UCSD-AML1 (cell line): ENCODE results near the gene RBMS2.

ENCODE experiments used
- DNase-seq: peaks from one replicate; lab custom pipeline; 2025; ENCODE audit not compliant: unreplicated experiment; lab: John Stamatoyannopoulos, UW

RBMS2 gene

GRCh38 chr12:56630180-56630632 is 108.6 kb downstream of the RBMS2 start, which contains the start of gene BAZ2A:
TSS of gene BAZ2A (minus strand) at chr12:56630326. CDS start at chr12:56617530, 12,796 bp downstream.
- peak; percentile 88 for DNase-seq

GRCh38 chr12:56631790-56632700 is 110.4 kb downstream of the RBMS2 start:
- DNase-seq, result peak; percentile 77

GRCh38 chr12:56632701-56633467 is 111.3 kb downstream of the RBMS2 start:
- DNase-seq, result peak; percentile 30

GRCh38 chr12:56633468-56634241 is 112.0 kb downstream of the RBMS2 start:
- DNase-seq, result no peak

- DNase-seq, result peak; percentile 35
Measured at GRCh38 chr12:56634242-56634836, 112.7 kb downstream of the RBMS2 start.

GRCh38 chr12:56634837-56635791 is 113.5 kb downstream of the RBMS2 start:
- DNase-seq, result peak; percentile 75

- peak; percentile 82 for DNase-seq
Measured at GRCh38 chr12:56635806-56636674, 114.4 kb downstream of the RBMS2 start.

GRCh38 chr12:56636675-56637540 is 115.3 kb downstream of the RBMS2 start:
- peak; percentile 98 for DNase-seq

- DNase-seq, result no peak
Measured at GRCh38 chr12:56637621-56638020, 116.0 kb downstream of the RBMS2 start.

GRCh38 chr12:56641219-56641618 is 119.6 kb downstream of the RBMS2 start:
- DNase-seq, result no peak

- DNase-seq, result no peak
Measured at GRCh38 chr12:56644654-56645053, 123.0 kb downstream of the RBMS2 start.

- DNase-seq, result peak; percentile 38
Measured at GRCh38 chr12:56645201-56645716, 123.6 kb downstream of the RBMS2 start.
